GM10847 (cell line): ENCODE results near the gene PIWIL4.

Experiments
- POLR2A ChIP-seq: IDR thresholded peaks from 2 replicates; pipeline ENCODE4 v1.6.1; 2011; ENCODE audit not compliant: insufficient read length; ENCODE audit errors: extremely low read depth

PIWIL4 gene

DNA sequence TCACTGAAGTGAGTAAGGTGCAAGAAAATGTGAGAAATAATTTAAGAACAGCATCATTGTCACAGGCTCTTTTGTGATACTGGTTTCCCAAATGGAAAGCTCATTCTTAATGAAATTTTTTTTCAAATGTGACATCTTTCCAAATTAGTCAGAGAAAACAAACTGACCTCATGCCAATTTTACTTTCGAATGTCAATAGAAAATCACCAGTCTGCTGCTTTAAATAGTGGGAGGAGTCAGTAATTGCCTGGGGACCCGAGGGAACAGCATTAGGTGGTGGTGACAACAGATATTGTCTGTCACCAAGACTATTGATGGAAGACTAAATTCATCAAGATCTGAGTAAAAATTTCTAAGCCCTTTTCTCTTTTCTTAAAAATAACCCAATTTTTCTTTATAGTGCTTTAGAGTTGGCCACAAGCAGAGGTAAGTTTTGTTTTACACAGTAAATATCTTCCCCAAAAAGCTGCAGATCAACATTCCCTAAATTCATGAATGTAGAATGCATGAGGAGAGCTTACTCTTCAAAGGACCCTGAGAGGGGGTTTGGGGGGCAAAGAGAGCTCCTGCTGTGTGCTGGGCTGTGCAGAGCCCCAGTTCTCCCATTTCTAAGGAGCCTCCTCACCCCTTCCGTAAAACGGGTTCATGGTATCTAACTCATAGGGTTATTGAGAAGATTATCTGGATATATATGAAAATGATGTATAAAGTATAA is 95.1 kb downstream of the PIWIL4 start:
- no peak for TF ChIP-seq POLR2A

DNA sequence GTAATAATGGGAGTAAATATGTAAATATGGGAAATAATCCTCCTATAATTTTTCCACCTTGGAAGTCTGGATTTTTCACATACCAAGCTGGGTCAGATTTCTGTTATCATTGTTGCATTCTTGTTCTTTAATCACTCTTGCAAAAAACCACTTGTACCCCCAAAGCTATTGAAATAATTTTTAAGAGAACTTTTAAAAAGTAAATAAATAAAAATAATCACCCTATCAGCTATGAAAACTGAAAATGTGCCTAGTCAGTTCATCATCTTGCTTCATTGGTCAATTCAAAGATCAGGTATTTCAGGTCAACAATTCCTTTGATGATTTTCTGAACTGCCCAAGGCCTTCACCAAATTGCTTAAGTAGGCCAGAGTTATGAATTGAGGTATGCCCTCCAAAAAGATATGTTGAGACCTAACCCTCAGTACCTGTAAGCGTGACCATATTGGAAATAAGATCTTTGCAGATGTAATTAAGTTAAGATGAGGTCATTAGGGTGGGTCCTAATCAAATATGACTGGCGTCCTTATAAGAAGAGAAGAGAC is 95.8 kb downstream of the PIWIL4 start:
- TF ChIP-seq POLR2A, result no peak

DNA sequence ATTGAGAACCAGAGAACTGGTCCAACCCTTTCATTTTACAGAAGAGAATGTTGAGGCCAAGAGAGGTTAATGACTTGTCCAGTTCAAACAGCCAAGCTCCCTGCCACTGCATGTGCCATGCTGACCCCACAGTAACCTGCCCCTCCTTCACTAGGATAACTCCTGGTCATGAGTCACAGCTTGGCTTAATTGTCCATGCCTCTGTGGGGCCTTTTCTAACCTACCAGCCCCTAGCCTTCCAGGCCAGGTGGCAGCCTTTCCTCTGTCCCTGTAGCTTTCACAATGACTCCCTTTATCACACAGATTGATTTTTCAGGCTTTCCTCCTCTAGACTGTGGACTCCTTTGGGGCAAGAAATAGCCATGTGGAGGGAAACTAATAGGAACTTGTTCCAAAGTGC is 97.2 kb downstream of the PIWIL4 start:
- no peak for TF ChIP-seq POLR2A

DNA sequence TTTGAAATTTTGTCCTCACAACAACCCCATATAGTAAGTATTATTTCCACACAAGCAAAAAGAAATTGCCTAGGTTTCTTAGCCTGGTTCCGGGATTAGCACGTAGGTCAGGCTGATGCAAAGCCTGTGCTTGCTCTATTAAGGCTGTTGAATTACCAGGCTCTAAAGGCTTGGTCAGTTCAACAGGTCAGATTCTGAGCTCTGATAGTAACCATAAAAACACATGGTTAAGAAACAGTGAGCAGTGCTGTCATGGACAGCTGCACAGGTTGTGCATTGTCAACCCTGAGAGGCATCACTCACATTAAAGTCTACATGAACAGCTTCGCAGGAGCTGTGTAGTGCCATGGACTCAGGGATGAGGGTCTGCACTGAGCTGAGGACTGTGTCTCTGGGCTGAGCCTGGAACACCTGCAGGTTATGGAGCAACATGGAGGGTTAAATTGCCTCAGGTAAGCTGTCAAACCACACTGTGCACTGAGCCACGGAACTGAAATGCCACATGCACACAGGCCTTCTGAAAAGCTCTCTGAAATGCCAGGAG is 98.0 kb downstream of the PIWIL4 start:
- TF ChIP-seq POLR2A, result no peak

DNA sequence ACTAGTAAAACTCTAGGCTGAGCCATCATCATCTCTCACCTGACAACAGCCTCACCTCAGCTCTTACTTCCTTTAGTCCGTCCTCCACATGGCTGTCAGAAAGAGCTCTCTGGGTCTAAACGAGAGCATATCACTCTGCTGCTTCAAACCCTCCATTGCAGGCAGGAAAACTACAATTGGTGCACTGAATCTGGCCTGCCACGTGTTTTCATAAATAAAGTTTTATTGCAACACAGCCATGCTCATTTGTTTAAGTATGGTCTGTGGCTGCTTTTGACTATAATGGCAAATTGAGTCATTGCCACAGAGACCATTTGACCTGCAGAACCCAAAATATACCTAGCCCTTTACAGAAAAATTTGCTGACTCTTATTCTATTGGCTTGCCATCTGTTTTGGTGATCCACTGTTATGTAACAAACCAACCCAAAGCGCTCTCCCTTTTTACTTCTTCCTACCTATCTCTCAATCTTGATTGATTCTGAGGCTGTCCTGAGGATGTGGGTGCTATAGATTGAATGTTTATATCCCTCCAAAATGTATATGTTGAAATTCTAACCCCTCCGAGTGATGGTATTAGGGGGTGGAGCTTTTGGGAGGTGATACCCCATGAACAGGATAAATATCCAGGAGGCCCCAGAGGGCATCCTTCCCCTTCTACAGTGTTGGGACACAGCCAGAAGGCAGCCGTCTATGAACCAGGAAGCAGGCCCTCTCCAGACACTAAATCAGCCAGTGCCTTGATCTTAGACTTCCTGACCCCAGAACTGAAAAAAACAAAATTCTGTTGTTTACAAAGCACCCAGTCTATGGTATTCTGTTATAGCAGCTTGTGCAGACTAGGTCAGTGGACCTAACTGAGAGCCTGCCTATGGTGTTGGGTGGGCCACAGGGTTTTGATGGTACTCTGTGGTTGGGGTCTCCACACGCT is 99.9 kb downstream of the PIWIL4 start:
- no peak for TF ChIP-seq POLR2A

DNA sequence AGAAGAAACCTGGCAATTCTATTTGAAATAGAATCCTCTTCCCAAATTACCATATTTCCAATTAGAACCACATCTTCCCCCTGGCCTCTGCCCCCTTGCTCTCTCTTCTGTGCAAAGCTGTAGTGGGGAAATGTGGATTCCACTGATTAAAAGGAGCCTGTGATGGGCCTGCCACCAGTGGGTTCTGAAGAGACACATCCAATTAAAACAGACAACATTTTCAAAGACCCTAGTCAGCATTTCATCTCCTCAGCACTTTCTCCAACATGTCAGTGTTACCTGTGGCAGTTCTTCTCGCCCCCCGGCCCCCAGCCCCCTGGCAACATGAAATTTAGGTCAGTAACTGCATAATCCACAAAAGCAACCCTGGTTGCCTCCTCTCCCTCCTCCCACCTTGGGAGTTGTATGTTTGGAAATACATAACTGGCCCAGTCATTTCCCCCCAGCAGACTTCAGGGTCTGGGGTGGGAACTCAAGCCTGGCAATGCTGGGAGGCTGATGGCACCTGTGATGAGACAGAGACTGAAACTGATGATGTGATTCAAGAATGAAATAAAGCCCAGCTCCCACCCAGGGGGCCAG is 101.1 kb downstream of the PIWIL4 start:
- TF ChIP-seq POLR2A, result no peak

DNA sequence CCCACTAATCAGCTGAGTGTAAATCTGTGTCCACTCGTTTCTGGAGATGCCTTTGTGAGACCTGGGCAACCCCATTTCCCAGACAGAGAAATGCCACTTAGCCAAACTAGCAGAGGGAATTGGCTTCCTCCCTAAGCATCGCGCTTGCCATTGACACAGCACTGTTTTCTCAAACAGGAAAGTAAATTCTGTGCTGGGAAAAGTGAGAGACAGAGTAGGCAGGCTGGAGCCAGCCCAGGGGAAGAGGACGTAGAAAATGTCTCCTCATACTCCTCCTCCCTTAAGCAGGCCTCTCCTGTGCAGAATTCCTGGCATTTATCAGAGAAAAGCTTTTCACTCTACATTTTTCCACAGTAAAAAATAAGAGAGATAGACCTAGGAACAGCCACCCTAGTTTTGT is 101.9 kb downstream of the PIWIL4 start:
- TF ChIP-seq POLR2A, result no peak
